Neural cell (in vitro differentiated cells): ENCODE measurements around the gene MGA. TPM values are rescaled to one million over a fixed set of nuclear protein-coding genes. Genes with fewer than 3 reads are reported as not detected.

ENCODE experiments used
- H2AFZ ChIP-seq: fragments of 200-600, 300-800 bp; sonication (generic), shearing (Covaris generic); 2 replicates; pipeline ENCODE4 v1.6.0; 2014; ENCODE audit warnings: low read depth, mild to moderate bottlenecking, antibody characterized with exemption, low read length, moderate library complexity
- H3F3A ChIP-seq: fragments of 200-600 bp; shearing (Covaris generic); 2 replicates; pipeline ENCODE4 v1.6.1; 2016; ENCODE audit warnings: mild to moderate bottlenecking, moderate library complexity, mixed read lengths, antibody characterized with exemption, low read length; ENCODE audit not compliant: insufficient read depth, poor library complexity, severe bottlenecking
- H3K27ac ChIP-seq: fragments of 200-600, 300-800 bp; sonication (generic), shearing (Covaris generic); 2 replicates; pipeline ENCODE4 v1.5.1; 2014; ENCODE audit warnings: mild to moderate bottlenecking, low read length, moderate library complexity
- H3K27me3 ChIP-seq: fragments of 300-800, 200-600 bp; sonication (generic), shearing (Covaris generic); 2 replicates; pipeline ENCODE4 v1.6.0; 2014; ENCODE audit warnings: mild to moderate bottlenecking, low read depth, low read length, moderate library complexity; ENCODE audit not compliant: insufficient read depth
- H3K36me3 ChIP-seq: fragments of 300-800, 200-600 bp; sonication (generic), shearing (Covaris generic); 2 replicates; pipeline ENCODE4 v1.5.1; 2014; ENCODE audit warnings: mild to moderate bottlenecking, antibody characterized with exemption, low read length, moderate library complexity; ENCODE audit not compliant: insufficient read depth
- H3K4me2 ChIP-seq: fragments of 300-800, 200-600 bp; sonication (generic), shearing (Covaris generic); 2 replicates; pipeline ENCODE4 v1.6.0; 2014; ENCODE audit warnings: mild to moderate bottlenecking, low read length
- H3K4me3 ChIP-seq: fragments of 300-800, 200-600 bp; sonication (generic), shearing (Covaris generic); 2 replicates; pipeline ENCODE4 v1.5.1; 2014; ENCODE audit warnings: mild to moderate bottlenecking, low read length, moderate library complexity
- H3K79me2 ChIP-seq: fragments of 200-600 bp; shearing (Covaris generic); replicated peaks from 2 replicates; pipeline ENCODE4 v1.6.0; 2014; ENCODE audit warnings: mild to moderate bottlenecking, low read length, moderate library complexity; ENCODE audit not compliant: insufficient read depth
- H3K9ac ChIP-seq: fragments of 300-800, 200-600 bp; sonication (generic), shearing (Covaris generic); 2 replicates; pipeline ENCODE4 v1.6.1; 2016; ENCODE audit warnings: mild to moderate bottlenecking, low read length, mixed read lengths
- H3K9me2 ChIP-seq: fragments of 200-600 bp; shearing (Covaris generic); 2 replicates; pipeline ENCODE4 v1.6.1; 2016; ENCODE audit warnings: mild to moderate bottlenecking, low read length, mixed read lengths; ENCODE audit not compliant: insufficient read depth
- H3K9me3 ChIP-seq: fragments of 200-600, 300-800 bp; sonication (generic), shearing (Covaris generic); 2 replicates; pipeline ENCODE4 v1.6.1; 2016; ENCODE audit warnings: mild to moderate bottlenecking, mixed run types, low read length, moderate library complexity, mixed read lengths
- H4K20me1 ChIP-seq: fragments of 200-600 bp; shearing (Covaris generic); 2 replicates; pipeline ENCODE4 v1.6.1; 2016; ENCODE audit warnings: mild to moderate bottlenecking, mixed run types; ENCODE audit not compliant: insufficient read depth
- CTCF ChIP-seq: fragments of 450-650 bp; IDR thresholded peaks from 2 replicates; pipeline ENCODE4 v1.5.1; 2014; ENCODE audit warnings: antibody characterized with exemption, mild to moderate bottlenecking, moderate library complexity; ENCODE audit not compliant: poor library complexity, severe bottlenecking
- EP300 ChIP-seq: fragments of 450-650 bp; conservative IDR thresholded peaks from 2 replicates; pipeline ENCODE4 v1.6.1; 2014; ENCODE audit warnings: antibody characterized with exemption, mild to moderate bottlenecking, moderate library complexity; ENCODE audit not compliant: poor library complexity, severe bottlenecking
- EZH2 ChIP-seq: fragments of 200-600, 300-800 bp; shearing (Covaris generic), sonication (generic); IDR thresholded peaks from 2 replicates; pipeline ENCODE4 v1.6.1; 2014; ENCODE audit warnings: antibody characterized with exemption, low read length, borderline replicate concordance, mild to moderate bottlenecking; ENCODE audit not compliant: insufficient read depth, poor library complexity, severe bottlenecking
- MXI1 ChIP-seq: fragments of 450-650 bp; conservative IDR thresholded peaks from 2 replicates; pipeline ENCODE4 v1.6.1; 2014; ENCODE audit warnings: antibody characterized with exemption, mild to moderate bottlenecking; ENCODE audit not compliant: poor library complexity, severe bottlenecking
- POLR2AphosphoS5 ChIP-seq: IDR thresholded peaks from 2 replicates; pipeline ENCODE4 v1.6.1; 2012
- RAD21 ChIP-seq: fragments of 450-650 bp; conservative IDR thresholded peaks from 2 replicates; pipeline ENCODE4 v1.6.1; 2014; ENCODE audit warnings: antibody characterized with exemption, mild to moderate bottlenecking, moderate library complexity
- REST ChIP-seq: IDR thresholded peaks from 2 replicates; pipeline ENCODE4 v1.6.1; 2012; ENCODE audit warnings: borderline replicate concordance
- SMC3 ChIP-seq: fragments of 450-650 bp; conservative IDR thresholded peaks from 2 replicates; pipeline ENCODE4 v1.6.1; 2014; ENCODE audit warnings: antibody characterized with exemption, mild to moderate bottlenecking, moderate library complexity; ENCODE audit not compliant: poor library complexity
- TAF1 ChIP-seq: IDR thresholded peaks from 2 replicates; pipeline ENCODE4 v1.6.1; 2012; ENCODE audit warnings: low read depth
- polyA plus RNA-seq: library from polyadenylated mRNA; depleted of rRNA; stranded (reverse); fragments of >200 nt; gene quantifications from 2 replicates; pipeline ENCODE4 v1.2.3, GENCODE V29; 2014

The MGA gene
- polyA plus RNA-seq, 1 donor from 2014 or later: 13.2 TPM

GRCh38 chr15:41650806-41651205 is 9.4 kb upstream of the MGA start:
- no peaks in the 10 kb centered on the region for H3K27me3 ChIP-seq
- no peaks in the 10 kb centered on the region for H3K36me3 ChIP-seq
- TF ChIP-seq RAD21: no peak
- no peak for TF ChIP-seq CTCF
- no peak for TF ChIP-seq SMC3
- no peak for TF ChIP-seq EZH2
- no peak for TF ChIP-seq MXI1
- TF ChIP-seq POLR2AphosphoS5: no peak
- TF ChIP-seq REST: no peak
- TF ChIP-seq TAF1: no peak
- TF ChIP-seq EP300: no peak

DNA sequence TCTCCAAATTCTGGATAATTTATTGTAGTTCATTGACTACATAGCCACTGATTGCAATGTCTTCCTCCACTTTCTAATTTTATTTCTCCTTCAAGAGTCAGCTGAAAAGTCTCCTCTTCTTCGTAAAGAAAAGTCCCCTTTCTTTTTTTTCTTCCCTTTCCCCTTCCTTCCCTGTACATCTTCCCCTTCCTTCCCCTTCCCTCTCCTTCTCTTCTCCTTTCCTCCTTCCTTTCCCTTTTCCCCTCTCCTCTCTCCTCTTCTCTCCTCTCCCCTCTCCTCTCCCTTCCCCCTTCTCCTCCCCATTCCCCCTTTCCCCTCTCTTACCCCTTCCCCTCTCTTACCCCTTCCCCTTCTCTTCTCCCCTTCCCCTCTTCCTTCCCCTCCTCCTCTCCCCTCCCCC is 8.8 kb upstream of the MGA start:
- H3F3A ChIP-seq: no peaks in the 10 kb centered on the region
- H3K27ac ChIP-seq: no peak overlapping the region
- no peaks in the 10 kb centered on the region for H3K9me2 ChIP-seq
- H3K79me2 ChIP-seq: no peaks in the 10 kb centered on the region
- H3K4me3 ChIP-seq: no peak overlapping the region
- TF ChIP-seq REST (no peak), SMC3 (no peak)
- H3K9ac ChIP-seq: no peak overlapping the region
- no peak overlapping the region for H2AFZ ChIP-seq
- H4K20me1 ChIP-seq: no peaks in the 10 kb centered on the region
- no peaks in the 10 kb centered on the region for H3K9me3 ChIP-seq
- no peak overlapping the region for H3K4me2 ChIP-seq
- H3K36me3 ChIP-seq: no peaks in the 10 kb centered on the region
- H3K27me3 ChIP-seq: no peaks in the 10 kb centered on the region

More at GRCh38 chr15:41650806-41651205, 9.4 kb upstream of the MGA start:
- no peaks in the 10 kb centered on the region for H3K79me2 ChIP-seq
- no peak overlapping the region for H3K4me2 ChIP-seq
- H3K9me3 ChIP-seq: no peaks in the 10 kb centered on the region
- H3K9ac ChIP-seq: no peak overlapping the region
- no peak overlapping the region for H2AFZ ChIP-seq
- no peak overlapping the region for H3K4me3 ChIP-seq
- H3K9me2 ChIP-seq: no peaks in the 10 kb centered on the region
- no peak overlapping the region for H3K27ac ChIP-seq
- H3F3A ChIP-seq: no peaks in the 10 kb centered on the region
- no peaks in the 10 kb centered on the region for H4K20me1 ChIP-seq
